Astrocyte (in vitro differentiated cells and primary cell): ENCODE results near the gene HOXC9. TPM values are rescaled to one million over a fixed set of nuclear protein-coding genes. Genes with fewer than 3 reads are reported as not detected.

Source experiments
- DNase-seq: peaks from one replicate; pipeline ENCODE4 v3.0.0-alpha.2; 2010; ENCODE audit warnings: low read depth
- FAIRE-seq: peaks from 2 replicates; lab custom pipeline; 2011; peaks lifted over from hg19 to GRCh38; lab: Jason Lieb, UNC
- H2AFZ ChIP-seq: 2 replicates; pipeline ENCODE4 v1.6.0; 2012; ENCODE audit warnings: low read depth, low read length, inconsistent platforms
- H3K27ac ChIP-seq: 2 replicates; pipeline ENCODE4 v1.5.1; 2011; ENCODE audit warnings: low read depth, low read length, inconsistent platforms
- H3K27me3 ChIP-seq: 2 replicates; pipeline ENCODE4 v1.6.0; 2011; ENCODE audit warnings: low read length, inconsistent platforms; ENCODE audit not compliant: insufficient read depth
- H3K36me3 ChIP-seq: 2 replicates; pipeline ENCODE4 v1.5.1; 2011; ENCODE audit warnings: low read length, inconsistent platforms; ENCODE audit not compliant: insufficient read depth
- H3K4me1 ChIP-seq: 2 replicates; pipeline ENCODE4 v1.5.1; 2011; ENCODE audit warnings: low read length, inconsistent platforms; ENCODE audit not compliant: insufficient read depth
- H3K4me2 ChIP-seq: 2 replicates; pipeline ENCODE4 v1.6.0; 2012; ENCODE audit warnings: low read length, inconsistent platforms
- H3K4me3 ChIP-seq: 2 replicates; pipeline ENCODE4 v1.5.1; 2011; ENCODE audit warnings: low read depth, mild to moderate bottlenecking, low read length, inconsistent platforms; ENCODE audit not compliant: insufficient read depth
- H3K79me2 ChIP-seq: 2 replicates; pipeline ENCODE4 v1.6.0; 2012; ENCODE audit warnings: mild to moderate bottlenecking, low read length, inconsistent platforms; ENCODE audit not compliant: insufficient read depth
- H3K9ac ChIP-seq: 2 replicates; pipeline ENCODE4 v1.6.0; 2012; ENCODE audit warnings: mild to moderate bottlenecking, low read length, inconsistent platforms
- H3K9me3 ChIP-seq: 2 replicates; pipeline ENCODE4 v1.5.1; 2012; ENCODE audit warnings: low read depth, mild to moderate bottlenecking, low read length, inconsistent platforms; ENCODE audit not compliant: insufficient read depth
- H4K20me1 ChIP-seq: 2 replicates; pipeline ENCODE4 v1.6.0; 2012; ENCODE audit warnings: low read length, inconsistent platforms; ENCODE audit not compliant: insufficient read depth
- H3K27ac Mint-ChIP-seq: one replicate; pipeline ENCODE4 v1.8.0; 2021; ENCODE audit warnings: mild to moderate bottlenecking, mixed read lengths; ENCODE audit not compliant: unreplicated experiment
- H3K27me3 Mint-ChIP-seq: one replicate; pipeline ENCODE4 v1.8.0; 2021; ENCODE audit warnings: low read depth, mixed read lengths; ENCODE audit not compliant: unreplicated experiment
- H3K36me3 Mint-ChIP-seq: one replicate; pipeline ENCODE4 v1.8.0; 2021; ENCODE audit warnings: low read depth, mixed read lengths; ENCODE audit not compliant: unreplicated experiment
- H3K4me1 Mint-ChIP-seq: one replicate; pipeline ENCODE4 v1.8.0; 2021; ENCODE audit warnings: low read depth, mixed read lengths; ENCODE audit not compliant: unreplicated experiment
- H3K4me3 Mint-ChIP-seq: one replicate; pipeline ENCODE4 v1.8.0; 2021; ENCODE audit warnings: mild to moderate bottlenecking, moderate library complexity, mixed read lengths; ENCODE audit not compliant: unreplicated experiment
- H3K9me3 Mint-ChIP-seq: one replicate; pipeline ENCODE4 v1.8.0; 2021; ENCODE audit warnings: mild to moderate bottlenecking, mixed read lengths; ENCODE audit not compliant: unreplicated experiment
- CTCF ChIP-seq: IDR thresholded peaks from 2 replicates; pipeline ENCODE4 v1.5.1; 2011; ENCODE audit warnings: low read depth, mild to moderate bottlenecking, inconsistent platforms, low read length, moderate library complexity; ENCODE audit not compliant: insufficient read depth
- EZH2 ChIP-seq: IDR thresholded peaks from 2 replicates; pipeline ENCODE4 v1.6.1; 2012; ENCODE audit warnings: mild to moderate bottlenecking, low read length, inconsistent platforms; ENCODE audit not compliant: insufficient read depth
- total RNA-seq: library from RNA; stranded (reverse); gene quantifications from 2 replicates; pipeline ENCODE4 v1.2.1, GENCODE V29; 2021

The HOXC9 gene
- total RNA-seq, 1 donor from 2014 or later = not detected

- Histone ChIP-seq H3K4me2 (peak overlapping the region; percentile 72), H3K4me3 (peak overlapping the region; percentile 10), H3K79me2 (no peaks in the 10 kb centered on the region), H3K9me3 (no peaks in the 10 kb centered on the region), H4K20me1 (no peaks in the 10 kb centered on the region), H3K27me3 (peaks cover 84% of the 10 kb centered on the region), H3K4me1 (no peaks in the 10 kb centered on the region), H3K36me3 (no peaks in the 10 kb centered on the region), H3K9ac (no peak overlapping the region), H3K27ac (no peak overlapping the region), H2AFZ (no peak overlapping the region)
- Mint-ChIP-seq H3K4me3 (no peak overlapping the region), H3K27ac (no peak overlapping the region), H3K27me3 (peaks cover 85% of the 10 kb centered on the region), H3K36me3 (peaks cover 2% of the 10 kb centered on the region), H3K9me3 (peaks cover 17% of the 10 kb centered on the region), H3K4me1 (no peaks in the 10 kb centered on the region)
- TF ChIP-seq CTCF = no peak
- no peak for TF ChIP-seq EZH2
- DNase-seq = no peak
- FAIRE-seq = no peak
Measured at GRCh38 chr12:54017878-54018467, 18.0 kb downstream of the HOXC9 start.

GRCh38 chr12:54018468-54018984 lies 18.6 kb downstream of the HOXC9 start:
- Histone ChIP-seq H2AFZ (no peak overlapping the region), H4K20me1 (no peaks in the 10 kb centered on the region), H3K79me2 (no peaks in the 10 kb centered on the region), H3K27me3 (peaks cover 84% of the 10 kb centered on the region), H3K27ac (no peak overlapping the region), H3K9ac (no peak overlapping the region), H3K4me2 (peak overlapping the region; percentile 72), H3K4me1 (no peaks in the 10 kb centered on the region), H3K9me3 (no peaks in the 10 kb centered on the region), H3K36me3 (no peaks in the 10 kb centered on the region), H3K4me3 (no peak overlapping the region)
- peaks cover 85% of the 10 kb centered on the region for H3K27me3 Mint-ChIP-seq
- DNase-seq (no peak), FAIRE-seq (no peak)
- H3K27ac Mint-ChIP-seq = no peak overlapping the region
- TF ChIP-seq EZH2 (no peak), CTCF (no peak)
- H3K4me3 Mint-ChIP-seq = no peak overlapping the region
- H3K4me1 Mint-ChIP-seq = no peaks in the 10 kb centered on the region
- peaks cover 12% of the 10 kb centered on the region for H3K9me3 Mint-ChIP-seq
- peaks cover 2% of the 10 kb centered on the region for H3K36me3 Mint-ChIP-seq

- H3K4me3 ChIP-seq = no peak overlapping the region
Measured at GRCh38 chr12:54019091-54019811, 19.3 kb downstream of the HOXC9 start.

More at GRCh38 chr12:54019091-54019811, 19.3 kb downstream of the HOXC9 start:
- peaks cover 84% of the 10 kb centered on the region for H3K27me3 ChIP-seq
- H4K20me1 ChIP-seq = no peaks in the 10 kb centered on the region
- Mint-ChIP-seq H3K27ac (no peak overlapping the region), H3K36me3 (peaks cover 2% of the 10 kb centered on the region), H3K4me1 (no peaks in the 10 kb centered on the region), H3K9me3 (peaks cover 12% of the 10 kb centered on the region), H3K4me3 (no peak overlapping the region), H3K27me3 (peaks cover 85% of the 10 kb centered on the region)
- no peak overlapping the region for H3K27ac ChIP-seq
- no peak overlapping the region for H3K9ac ChIP-seq
- no peaks in the 10 kb centered on the region for H3K4me1 ChIP-seq
- H3K9me3 ChIP-seq = no peaks in the 10 kb centered on the region
- H3K4me2 ChIP-seq = no peak overlapping the region
- no peak overlapping the region for H2AFZ ChIP-seq
- DNase-seq (no peak), FAIRE-seq (no peak)
- H3K36me3 ChIP-seq = no peaks in the 10 kb centered on the region
- TF ChIP-seq CTCF (no peak), EZH2 (peak; percentile 61)
- no peaks in the 10 kb centered on the region for H3K79me2 ChIP-seq
